ENCODE data around the gene DNAH10.
"Not testable (repeated sequence)": the region's sequence is repeated elsewhere in the genome, so short reads cannot be mapped to it uniquely, and the experiment has no call there.

Gene DNAH10

GRCh38 chr12:123936471-123936870 lies 174.4 kb downstream of the DNAH10 start:
- DNase-seq (ENCODE audit: low read depth) = no peak

GRCh38 chr12:123936956-123937706 lies 175.0 kb downstream of the DNAH10 start:
- DNase-seq (ENCODE audit: low read depth) = no peak

GRCh38 chr12:123937707-123938591 lies 175.8 kb downstream of the DNAH10 start:
- peak; percentile 36 for DNase-seq (ENCODE audit: low read depth)

- no peak for DNase-seq (ENCODE audit: low read depth)
Measured at GRCh38 chr12:123938679-123939480, 176.8 kb downstream of the DNAH10 start.

- no peak for DNase-seq (ENCODE audit: low read depth)
Measured at GRCh38 chr12:123939716-123940626, 177.9 kb downstream of the DNAH10 start.

- DNase-seq (ENCODE audit: low read depth) = no peak
Measured at GRCh38 chr12:123940627-123940966, 178.5 kb downstream of the DNAH10 start.

- no peak for DNase-seq (ENCODE audit: low read depth)
Measured at GRCh38 chr12:123941000-123941399, 178.9 kb downstream of the DNAH10 start.

GRCh38 chr12:123941624-123942237 lies 179.6 kb downstream of the DNAH10 start:
- DNase-seq (ENCODE audit: low read depth) = no peak

GRCh38 chr12:123942238-123942653 lies 180.1 kb downstream of the DNAH10 start:
- no peak for DNase-seq (ENCODE audit: low read depth)

- no peak for DNase-seq (ENCODE audit: low read depth)
Measured at GRCh38 chr12:123942911-123943648, 181.0 kb downstream of the DNAH10 start.

- DNase-seq (ENCODE audit: low read depth) = no peak
Measured at GRCh38 chr12:123943816-123944215, 181.7 kb downstream of the DNAH10 start.

- no peak for DNase-seq (ENCODE audit: low read depth)
Measured at GRCh38 chr12:123944696-123945095, 182.6 kb downstream of the DNAH10 start.

- DNase-seq (ENCODE audit: low read depth) = no peak
Measured at GRCh38 chr12:123945287-123946151, 183.4 kb downstream of the DNAH10 start.

GRCh38 chr12:123946152-123946515 lies 184.0 kb downstream of the DNAH10 start:
- no peak for DNase-seq (ENCODE audit: low read depth)

- not testable (repeated sequence) for DNase-seq (ENCODE audit: low read depth)
Measured at GRCh38 chr12:123946516-123947505, 184.7 kb downstream of the DNAH10 start.

- DNase-seq (ENCODE audit: low read depth) = not testable (repeated sequence)
Measured at GRCh38 chr12:123947531-123947930, 185.4 kb downstream of the DNAH10 start.

- DNase-seq (ENCODE audit: low read depth) = no peak
Measured at GRCh38 chr12:123948401-123948795, 186.3 kb downstream of the DNAH10 start.
